ENCODE data around the gene UBE2QL1.

Gene UBE2QL1

DNA sequence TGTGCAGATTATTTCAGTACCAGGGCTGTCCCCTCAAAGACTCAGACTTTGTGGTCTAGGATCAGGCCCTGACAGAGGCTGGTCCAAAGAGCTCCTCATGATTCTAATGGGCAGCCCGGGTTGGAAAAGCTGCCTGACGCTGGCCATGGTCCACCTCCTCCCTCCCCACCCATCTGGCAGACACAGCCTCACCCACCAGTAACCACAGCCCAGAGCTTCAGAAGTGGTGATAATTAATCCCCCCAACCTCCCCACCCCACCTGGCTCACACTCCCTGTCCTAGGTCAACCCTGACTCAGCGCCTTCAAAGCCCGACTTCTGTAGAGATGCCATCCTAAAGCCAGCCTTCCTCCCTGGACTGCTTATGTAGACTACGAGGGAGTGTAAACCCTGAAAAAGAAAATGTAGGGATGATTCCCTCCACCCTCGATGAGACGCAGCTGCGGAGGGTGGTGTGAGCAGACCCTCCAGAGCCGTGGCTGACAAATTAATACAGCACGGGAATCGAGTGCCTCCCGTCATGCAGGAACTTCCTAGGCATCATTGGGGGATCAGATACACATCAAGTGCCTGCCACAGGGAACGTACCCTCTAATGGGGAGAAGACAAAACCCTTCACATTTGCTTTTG, 7.0 kb downstream of the UBE2QL1 start:
- DNase-seq, result no peak

DNA sequence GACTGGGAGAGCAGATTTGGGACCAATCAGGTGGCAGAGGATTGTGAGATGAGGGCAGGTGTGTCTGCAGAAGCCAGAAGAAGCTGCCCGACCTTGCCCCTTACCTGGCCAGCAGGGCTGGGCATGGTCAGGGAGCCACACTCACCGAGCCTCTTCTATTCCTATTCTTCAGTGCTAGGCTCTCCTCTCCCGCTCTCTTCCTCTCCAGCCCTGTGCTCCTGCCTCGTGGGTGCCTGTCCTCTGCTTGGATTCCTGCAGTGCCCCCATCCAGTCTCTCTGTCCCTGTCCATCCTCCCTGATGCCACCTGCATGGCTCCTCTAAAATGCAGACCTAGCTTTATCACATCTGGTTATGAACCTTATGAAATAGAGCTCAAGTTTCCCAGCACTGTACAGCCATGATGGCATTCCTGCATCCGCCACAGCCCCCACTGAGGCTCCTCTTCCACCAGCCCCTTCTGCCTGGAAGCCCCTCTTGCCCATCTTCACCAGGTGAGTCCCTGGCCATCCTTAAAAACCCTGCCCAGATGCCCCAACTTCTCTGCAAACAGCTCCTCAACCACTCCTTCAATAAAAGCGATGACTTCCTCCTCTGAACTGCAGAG, 8.2 kb downstream of the UBE2QL1 start:
- no peak for DNase-seq

DNA sequence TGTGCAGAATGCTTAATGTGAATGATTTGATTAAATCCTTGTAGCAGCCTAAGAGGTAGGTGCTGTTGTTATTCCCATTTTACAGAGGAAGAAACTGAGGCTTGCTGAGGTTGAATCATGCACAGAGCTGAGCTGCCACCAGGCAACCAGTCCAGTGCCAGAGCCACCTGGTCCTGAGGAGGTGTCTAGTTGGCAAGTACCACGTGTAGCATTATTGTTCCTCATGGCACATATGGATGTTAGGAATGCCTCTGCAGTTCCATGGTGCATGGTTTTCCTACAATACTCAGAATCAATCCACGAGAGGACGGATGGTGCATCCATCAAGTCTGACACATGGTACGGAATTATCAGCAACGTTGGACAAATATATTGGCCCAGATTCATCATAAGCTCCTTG, 8.9 kb downstream of the UBE2QL1 start:
- no peak for DNase-seq

DNA sequence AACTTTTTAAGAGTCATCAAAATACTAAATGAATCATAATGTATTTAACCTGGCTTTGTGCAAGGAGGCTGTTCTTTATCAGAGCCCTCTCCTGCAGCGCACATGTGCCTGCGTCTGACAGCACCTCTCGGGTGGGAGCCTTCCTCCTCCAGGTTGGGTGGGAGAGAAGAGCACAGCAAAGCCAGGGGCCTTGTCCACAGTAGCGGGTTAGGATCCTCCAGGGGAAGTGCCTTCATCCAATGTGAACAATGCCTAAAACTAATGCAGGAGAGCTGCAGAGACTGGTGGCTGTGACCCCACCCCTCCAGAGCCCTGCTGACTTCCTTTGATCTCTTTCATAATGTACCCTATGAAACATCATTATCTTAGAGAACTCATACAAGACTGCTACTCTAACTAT, 10.2 kb downstream of the UBE2QL1 start:
- DNase-seq, result no peak

DNA sequence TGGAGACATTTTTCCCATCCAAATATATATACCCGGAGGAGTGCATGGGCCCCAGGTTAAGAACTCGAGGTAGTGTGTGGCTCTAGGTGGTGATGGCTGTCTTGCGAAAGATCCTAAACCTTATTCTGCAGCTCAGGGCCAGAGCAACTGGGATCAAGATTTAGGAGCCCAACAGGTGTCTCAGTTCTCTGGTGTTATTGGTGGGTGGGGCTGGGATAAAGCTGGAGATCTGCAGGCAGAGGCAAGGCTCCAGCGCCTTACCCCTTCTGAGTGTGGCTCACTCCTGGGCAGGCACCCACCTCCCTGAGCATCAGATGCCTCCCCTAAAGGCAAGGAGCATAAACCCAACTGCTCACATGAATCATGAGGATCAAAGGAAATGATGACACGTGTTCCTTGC, 11.2 kb downstream of the UBE2QL1 start:
- DNase-seq, result no peak

DNA sequence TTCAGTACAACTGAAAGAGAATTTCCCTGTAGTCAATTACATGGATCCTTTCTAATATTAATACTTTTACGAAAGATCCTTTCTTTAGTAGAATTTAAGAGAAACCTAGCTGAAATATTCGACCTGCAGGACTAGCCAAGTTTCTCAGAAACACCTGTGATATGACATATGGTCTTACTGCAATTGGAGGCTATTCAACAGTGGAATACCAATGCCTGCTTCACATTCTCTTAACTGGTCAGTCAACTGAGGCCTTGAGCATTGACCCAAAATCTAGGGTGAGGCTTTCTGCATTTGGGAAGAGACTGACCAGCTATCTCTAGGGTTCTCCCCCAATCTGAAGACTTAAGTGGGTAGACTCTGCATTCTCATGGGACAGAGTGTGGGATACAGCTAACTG, 12.3 kb downstream of the UBE2QL1 start:
- DNase-seq, result no peak

DNA sequence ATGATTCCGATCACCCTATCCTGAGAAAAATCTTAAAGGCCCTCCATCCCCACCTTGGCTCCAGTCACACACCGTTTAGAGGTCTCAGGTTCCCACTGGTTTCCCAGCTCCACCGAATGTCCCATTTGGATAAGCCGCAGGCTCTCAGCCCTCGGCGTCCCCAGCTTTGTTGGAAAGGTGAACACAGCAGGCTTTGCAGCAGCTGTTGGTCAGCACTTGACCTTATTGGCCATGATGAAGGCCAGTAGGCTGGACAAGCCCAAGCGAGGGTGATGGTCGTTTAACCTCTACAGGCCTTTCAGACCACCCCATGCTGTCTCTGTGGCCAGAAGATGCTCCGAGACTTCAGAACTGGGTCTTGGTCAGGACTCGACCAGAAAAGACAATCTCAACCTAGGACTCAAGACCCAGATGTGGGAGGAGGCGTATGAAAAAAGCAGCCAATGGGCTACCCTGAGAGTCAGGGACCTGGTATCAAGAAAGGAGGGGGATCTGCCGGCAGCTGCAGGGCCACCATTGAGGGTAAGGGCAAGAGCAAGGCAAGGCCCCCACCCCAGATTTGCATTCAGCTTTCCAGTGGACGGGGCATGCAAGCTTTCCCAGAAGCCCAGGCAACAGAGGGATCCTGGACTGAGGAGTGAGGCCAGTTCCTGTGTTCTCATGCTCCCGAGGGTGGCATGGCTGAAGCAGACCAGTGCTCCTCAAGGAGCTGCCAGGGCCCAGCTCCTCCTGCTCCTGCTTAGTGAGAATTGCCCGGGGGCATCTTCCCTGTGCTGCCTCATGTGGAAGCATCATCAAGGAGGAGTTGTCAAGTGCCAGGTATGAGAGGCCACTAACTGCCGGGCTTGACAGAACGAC, 13.4 kb downstream of the UBE2QL1 start:
- no peak for DNase-seq

DNA sequence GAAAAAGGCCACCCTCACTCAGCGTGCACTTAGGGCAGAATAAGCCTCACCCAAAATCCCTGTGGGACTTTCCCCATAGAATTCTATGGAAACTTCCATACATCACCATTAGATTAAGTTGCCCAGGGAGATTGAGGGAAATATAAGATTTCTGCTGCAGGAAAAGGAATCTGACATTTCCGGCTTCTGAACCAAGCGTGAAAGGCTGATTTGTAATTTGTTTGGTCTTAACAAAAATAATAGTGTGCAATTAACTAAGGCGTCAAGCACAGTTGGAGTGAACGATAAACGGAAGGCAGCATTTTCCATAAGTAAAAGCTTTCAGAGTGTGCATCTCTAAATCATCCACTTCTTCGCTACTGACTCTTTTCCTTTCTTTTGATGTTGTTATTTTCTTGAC, 14.0 kb downstream of the UBE2QL1 start:
- DNase-seq, result no peak

DNA sequence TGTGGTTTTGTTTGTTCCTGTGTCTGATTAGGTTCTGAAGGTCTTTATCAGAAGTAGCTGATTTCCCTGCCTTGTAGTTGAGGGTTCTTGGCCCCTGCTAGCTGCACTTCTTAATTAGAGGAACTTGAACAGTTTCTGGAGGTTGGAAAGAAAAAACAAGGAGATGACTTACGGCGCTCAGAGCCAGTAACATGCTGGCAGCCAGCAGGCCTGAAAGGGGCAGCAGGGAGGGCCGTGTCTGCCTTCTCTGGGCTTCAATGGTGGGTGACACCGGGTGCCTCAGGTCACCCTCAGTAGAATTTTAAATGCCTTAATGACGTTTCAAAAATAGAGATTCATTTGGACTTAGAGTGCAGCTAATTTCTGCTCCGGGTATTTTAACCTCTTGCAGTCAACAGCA, 15.8 kb downstream of the UBE2QL1 start:
- no peak for DNase-seq

DNA sequence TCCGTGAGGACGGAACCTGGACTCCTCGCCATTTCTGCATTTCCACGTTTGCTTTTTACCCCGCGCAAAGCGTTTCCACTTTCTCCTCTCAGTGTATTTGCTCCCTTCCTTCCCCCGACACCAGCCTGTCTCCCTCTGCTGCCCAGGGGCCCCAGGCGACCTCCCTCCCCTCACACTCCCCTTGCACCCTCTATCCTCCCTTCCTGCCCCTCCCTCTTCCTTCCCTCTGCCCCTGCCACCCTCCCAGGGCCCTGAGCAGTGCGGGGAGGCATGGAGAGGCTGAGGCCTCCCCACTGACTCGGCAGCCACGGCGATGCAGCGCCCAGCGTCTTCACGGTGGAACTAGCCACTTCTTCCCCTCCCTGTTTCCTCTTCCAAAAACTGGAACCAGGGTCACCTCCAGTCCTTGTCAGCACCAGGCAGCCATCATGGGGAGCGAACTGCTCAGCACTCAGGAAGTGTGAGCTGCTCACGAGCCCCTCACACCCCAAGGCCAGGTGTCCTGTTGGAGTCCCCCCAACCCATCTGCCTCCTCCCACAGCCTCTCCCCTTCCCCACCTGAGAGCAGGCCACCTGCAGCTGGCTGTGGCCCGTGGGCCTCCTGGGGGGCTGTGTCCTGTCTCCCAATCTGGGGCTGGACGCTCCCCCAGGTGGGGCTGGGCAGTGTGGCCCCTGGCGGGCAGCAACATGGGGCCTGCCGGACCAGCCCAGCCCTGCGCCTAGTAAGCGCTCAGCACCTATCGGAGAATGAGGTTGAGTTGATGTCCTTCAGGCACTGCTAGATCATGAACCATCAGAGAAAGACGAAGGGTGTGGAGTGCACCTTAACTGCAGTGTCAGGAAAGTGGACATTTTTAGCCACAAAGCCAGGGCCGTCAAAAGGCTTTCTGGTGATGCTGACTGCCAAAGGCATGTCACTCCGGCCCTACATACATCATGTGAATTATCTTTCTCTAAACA, 17.5 kb downstream of the UBE2QL1 start:
- DNase-seq, result no peak

DNA sequence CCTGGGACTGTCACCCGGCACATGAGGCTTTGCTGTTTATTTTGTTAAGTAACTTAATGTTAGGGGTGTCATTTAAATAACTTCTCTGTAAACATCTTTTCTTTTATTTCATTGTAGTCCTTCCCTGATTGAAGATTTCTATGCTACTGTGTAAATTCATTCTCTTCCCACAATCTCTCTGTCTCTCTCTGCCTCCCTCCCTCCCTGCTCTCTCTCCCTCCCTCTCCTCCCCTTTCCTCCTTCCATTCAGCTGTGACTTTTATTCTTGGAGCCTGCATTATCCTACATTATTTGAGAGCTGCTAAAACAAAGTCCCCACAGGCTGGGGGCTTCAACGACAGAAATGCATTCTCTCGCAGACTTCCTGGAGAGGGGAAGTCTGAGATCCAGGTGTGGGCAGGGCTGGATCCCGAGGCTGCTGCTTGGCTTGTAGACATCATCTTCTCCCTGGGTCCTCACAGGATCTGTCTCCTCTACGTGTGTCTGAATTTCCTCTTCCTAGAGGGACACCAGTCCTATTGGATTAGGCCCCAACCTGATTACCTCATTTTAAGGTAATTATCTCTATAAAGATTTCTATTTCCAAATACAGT, 18.4 kb downstream of the UBE2QL1 start:
- no peak for DNase-seq

DNA sequence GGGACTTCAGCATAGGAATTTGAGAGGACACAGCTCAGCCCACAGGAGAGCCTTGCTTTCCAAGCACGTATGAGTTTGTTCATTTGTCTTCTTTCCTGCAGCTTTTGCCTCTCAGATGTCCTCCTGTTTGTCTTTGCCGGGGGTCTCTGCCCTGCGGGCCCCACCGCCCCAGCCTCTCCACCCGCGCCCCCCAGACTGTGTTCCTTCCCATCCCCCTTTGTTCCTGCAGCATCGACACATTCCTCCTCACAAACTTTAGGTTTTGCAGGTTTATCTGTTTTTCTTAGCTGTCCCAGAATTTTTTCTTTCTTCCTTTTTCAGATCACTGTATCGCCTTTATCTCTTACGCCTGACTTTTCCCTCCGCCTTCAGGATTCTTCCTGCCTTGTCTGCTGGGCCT, 18.9 kb downstream of the UBE2QL1 start:
- DNase-seq, result no peak

DNA sequence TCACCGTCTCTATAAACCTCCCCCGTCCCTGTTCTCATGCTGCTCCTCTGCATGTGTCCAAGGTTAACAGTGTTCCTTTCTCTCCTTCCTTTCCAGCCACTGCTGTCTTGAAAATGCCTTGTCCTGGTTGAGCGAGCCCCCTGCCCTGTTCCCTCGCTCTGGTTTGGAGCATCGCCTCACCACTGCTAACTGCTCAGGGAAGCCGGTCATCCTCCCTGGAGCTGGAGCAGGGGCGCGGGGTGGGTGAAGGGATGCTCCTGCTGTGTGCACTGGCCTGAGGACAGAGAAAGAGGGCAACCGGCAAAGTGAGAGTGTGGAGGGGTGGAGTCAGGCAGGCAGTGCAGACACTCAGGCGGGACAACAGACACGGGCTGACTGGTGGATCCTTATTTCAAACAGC, 19.4 kb downstream of the UBE2QL1 start:
- DNase-seq, result no peak

DNA sequence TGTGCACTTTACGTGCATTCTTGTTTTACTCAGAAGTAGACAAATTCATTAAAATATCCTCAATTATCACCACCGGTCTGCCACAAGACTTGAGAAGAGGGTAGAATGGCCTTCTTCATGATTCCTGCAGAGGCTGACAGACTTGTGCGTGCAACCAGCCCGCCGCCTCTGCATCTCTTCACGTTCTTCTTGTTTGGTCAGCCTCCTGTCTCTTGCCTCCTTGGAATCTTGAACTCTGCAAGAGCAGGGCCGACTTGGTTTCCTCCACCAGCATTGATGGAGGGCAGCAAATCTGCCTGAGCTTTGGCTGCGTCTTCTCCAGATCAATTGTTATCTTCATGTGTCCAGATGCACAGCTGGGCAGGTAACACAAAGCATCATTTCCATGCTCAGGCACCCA, 20.2 kb downstream of the UBE2QL1 start:
- DNase-seq, result no peak

DNA sequence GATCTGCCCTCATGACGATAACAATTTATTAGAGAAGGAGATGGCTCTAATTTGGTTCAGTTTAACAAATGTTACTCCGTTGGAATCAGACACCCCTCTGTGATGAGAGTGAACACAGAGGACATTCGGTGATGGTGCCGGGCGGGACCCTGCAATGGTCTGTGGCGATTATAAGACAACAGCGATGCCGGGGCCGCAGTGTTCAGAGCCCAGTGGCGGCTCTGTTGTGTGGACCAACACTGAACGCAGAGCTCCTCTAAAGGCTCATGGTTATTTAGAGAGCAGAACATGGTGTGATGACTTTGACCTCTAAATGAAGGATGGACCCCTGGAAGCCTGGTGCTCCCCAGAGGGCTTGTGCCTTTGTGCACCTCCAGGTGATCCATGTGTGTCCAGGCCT, 21.2 kb downstream of the UBE2QL1 start:
- DNase-seq, result no peak

DNA sequence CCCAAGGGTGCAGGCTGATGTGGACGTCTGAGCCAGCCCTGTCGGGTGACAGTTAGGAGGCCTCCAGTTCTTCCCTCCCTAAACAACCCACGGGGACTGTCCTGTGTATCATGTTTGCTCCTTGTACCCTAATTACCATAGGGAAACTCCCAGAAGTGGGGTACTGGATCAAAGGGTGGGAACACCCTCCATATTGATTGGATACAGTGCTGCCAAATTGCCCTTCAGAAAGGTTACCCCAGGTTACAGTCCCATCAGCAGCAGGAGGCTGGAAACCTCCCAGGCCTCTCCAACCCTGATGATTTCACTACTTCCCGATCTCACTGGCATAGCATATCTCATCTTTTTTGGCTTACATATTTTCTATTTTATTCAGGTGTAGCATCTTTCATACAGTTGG, 22.0 kb downstream of the UBE2QL1 start:
- peak; percentile 4 for DNase-seq

DNA sequence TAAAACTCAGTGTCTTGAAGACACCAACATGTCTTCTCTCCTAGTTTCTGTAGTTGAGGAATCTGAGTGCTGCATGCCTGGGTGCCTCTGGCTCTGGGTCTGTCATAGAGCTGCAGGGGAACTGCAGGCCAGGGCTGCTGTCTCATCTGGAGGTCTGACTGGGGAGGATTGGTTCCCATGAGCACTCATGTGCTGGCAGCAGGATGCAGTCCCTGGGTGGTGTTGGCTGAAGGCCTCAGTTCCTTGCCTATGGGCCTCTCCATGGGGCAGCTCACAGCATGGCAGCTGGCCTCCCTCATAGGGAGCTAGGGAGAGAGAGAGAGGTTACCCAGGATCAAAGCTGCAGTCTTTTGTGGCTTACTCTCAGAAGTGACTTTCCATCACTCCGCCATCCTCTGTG, 22.6 kb downstream of the UBE2QL1 start:
- DNase-seq, result no peak

DNA sequence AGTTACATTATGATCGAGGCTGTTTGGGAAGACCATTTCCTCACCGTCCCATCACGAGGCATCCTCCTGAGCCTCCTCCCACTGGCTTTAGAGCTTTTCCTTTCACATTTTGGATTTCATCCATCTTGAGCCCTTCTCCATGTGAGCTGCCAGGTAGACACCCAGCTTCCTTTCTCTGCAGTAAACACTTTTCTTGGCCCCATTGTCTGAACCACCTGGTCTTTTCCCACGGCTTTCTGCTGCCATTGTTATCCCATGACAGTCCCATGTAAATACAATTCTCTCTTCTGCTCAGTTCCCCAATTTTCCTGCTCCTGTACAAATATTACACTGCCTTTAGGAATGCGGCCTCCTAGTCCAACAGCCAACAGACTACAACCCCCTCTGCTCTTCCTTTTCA, 24.1 kb downstream of the UBE2QL1 start:
- peak; percentile 11 for DNase-seq

DNA sequence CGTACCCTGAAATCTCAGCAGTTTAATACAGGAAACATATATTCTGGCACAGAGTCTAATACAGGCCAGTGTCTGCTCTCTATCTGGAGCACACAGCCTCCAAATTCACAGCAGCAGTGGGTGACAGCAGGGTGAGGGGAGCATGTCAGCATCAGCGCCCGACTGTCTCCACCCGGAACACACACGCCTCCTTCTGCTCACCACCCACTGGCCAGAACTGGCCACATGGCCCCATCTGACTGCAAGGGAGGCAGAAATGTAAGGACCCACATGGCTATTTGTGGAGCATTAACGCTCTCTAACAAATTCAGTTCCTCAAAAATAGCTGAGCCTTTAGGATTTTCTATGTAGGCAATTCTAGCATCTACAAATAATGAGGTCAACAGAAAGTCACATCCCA, 24.6 kb downstream of the UBE2QL1 start:
- DNase-seq, result no peak

DNA sequence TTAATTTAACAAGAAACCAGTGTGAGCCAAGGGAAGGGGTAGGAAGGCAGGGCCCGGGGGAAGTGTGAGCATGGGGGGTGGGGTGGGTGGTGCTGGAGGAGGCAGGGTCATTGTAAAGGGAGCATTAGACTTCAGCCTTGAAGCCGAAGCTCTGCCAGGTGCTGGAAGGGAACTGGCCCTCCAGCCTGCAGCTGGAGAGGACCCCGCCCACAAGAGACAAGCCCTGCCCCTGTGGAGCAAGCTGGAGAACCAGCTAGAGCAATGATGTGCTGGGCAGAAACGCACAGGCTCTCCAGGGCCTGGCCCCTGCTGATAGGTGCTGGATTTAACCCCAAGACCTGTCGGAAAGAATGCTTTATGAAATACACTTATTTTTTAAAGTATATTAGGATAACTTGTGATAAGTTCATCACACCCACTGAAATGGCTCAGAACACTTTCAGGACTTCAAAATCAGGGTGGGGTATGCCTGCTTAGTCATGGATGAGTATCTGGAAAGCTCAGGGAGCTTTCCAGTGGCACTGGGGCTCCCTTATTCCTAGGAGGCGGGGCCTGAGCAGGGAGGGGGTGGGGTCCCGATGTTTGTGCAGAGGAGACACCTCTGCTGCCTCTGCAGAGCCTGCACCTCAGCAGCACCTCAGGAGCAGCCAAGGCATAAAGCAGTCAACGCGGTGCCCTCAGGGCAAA, 27.1 kb downstream of the UBE2QL1 start:
- no peak for DNase-seq

DNA sequence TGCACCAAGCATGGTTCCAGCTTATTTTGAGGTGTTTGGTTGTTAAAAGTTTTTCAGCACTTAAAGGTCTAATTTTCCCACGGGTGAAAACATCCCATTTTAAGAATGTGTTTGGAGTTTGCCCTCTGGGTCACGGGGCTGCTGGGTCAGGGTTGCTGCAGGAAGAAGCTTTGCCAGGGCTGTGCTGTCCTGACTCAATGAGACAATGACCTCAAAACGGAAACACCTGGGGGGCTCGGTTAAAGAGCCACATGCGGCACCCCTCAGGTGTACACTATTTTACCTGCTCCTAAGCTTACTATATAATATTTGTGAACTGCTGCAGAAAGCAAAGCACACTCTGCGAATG, 27.6 kb downstream of the UBE2QL1 start:
- DNase-seq, result no peak

DNA sequence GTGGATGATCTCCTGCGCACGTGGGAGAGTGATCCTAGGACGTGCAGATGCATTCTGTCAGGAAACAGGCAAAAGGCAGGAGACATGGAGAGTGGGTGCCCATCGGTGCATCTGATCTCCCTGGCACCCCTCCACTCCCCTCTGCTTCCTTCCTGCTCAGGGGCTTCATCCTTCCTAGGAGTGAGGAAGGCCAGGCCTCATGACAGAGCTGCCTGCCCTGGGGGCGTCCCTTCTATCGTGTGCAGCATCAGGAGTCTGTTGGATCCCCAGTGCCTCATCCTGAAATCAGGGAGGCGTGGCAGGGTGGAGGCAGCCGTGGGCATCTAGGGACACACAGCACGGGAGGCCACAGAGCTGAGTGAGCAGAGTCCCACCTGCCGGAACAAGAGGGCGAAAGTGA, 30.1 kb downstream of the UBE2QL1 start:
- DNase-seq, result no peak

Data from right forelimb (tissue), 1 donor.